ENCODE measurements around the gene CFAP46. TPM values are rescaled to one million over a fixed set of nuclear protein-coding genes. Genes with fewer than 3 reads are reported as not detected.
A peak's percentile ranks its signal among the peaks of the same experiment; 100 is the strongest.

Gene CFAP46
- total and polyA plus RNA-seq, 2 donors from 2014 or later: 3.8 to 8.3 TPM

DNA sequence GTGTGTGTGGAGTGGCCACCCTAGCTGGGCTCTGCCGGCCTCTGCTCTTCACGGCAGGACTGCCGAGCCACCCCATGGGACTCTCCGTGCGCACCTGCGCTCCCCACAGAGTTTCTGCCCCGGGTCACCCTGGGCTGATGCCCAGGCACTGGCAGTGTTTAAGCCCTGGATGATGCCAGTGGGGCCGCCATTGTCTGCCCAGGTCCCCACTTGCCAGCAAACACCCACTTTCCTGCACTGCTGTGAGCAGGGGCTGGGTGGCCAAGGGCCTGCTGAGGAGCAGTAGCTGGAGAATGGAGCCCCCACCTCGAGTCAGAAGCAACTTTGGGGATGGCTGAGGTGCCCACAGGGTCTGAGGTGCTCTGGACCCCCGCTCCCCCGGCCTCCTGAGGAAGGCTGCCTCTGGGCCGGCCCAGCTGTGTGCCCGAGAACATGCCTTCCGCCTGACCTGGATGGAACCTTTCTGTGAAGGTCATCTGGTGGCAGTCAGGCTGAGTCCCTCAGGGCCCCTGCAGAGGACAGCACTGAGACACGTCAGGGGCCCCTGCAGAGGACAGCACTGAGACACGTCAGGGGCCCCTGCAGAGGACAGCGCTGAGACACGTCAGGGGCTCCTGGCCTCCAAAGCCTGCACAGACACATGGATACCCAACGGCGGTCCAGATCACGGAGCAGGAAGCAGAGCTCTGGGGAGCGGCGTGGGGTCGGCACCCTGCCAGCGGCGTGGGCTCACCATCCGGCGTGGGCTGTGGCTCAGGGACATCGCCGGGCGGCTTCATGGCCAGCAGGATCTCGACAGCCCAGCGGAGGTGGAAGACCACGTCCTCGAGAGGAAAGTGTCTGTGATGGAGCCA, 62.0 kb downstream of the CFAP46 start:
- FAIRE-seq (no peak), DNase-seq (peak in 1 of 5 donors; percentile 57)
- TF ChIP-seq, protein P1, sequence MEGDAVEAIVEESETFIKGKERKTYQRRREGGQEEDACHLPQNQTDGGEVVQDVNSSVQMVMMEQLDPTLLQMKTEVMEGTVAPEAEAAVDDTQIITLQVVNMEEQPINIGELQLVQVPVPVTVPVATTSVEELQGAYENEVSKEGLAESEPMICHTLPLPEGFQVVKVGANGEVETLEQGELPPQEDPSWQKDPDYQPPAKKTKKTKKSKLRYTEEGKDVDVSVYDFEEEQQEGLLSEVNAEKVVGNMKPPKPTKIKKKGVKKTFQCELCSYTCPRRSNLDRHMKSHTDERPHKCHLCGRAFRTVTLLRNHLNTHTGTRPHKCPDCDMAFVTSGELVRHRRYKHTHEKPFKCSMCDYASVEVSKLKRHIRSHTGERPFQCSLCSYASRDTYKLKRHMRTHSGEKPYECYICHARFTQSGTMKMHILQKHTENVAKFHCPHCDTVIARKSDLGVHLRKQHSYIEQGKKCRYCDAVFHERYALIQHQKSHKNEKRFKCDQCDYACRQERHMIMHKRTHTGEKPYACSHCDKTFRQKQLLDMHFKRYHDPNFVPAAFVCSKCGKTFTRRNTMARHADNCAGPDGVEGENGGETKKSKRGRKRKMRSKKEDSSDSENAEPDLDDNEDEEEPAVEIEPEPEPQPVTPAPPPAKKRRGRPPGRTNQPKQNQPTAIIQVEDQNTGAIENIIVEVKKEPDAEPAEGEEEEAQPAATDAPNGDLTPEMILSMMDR (IDR thresholded peaks at IDR 0.05; ENCODE audit: borderline replicate concordance, extremely low read depth, insufficient read depth): no peak
- Histone ChIP-seq H3K9ac (ENCODE audit: low read length in 3 of 3) (no peak overlapping the region), H3K27ac (ENCODE audit: low read depth in 2 of 2, low read length in 2 of 2) (no peak overlapping the region), H3K9me3 (ENCODE audit: control insufficient read depth in 2 of 3, insufficient read depth in 1 of 3, low read length in 3 of 3) (peaks cover 0 to 4% (median 0%) of the 10 kb centered on the region in 3 donors), H3K4me3 (ENCODE audit: low read length in 3 of 3) (no peak overlapping the region), H3K36me3 (ENCODE audit: control insufficient read depth in 2 of 3, insufficient read depth in 3 of 3, low read length in 3 of 3) (no peaks in the 10 kb centered on the region), H3K4me1 (ENCODE audit: control insufficient read depth in 2 of 3, insufficient read depth in 2 of 3, low read depth in 1 of 3, low read length in 3 of 3) (peaks cover 0 to 2% (median 0%) of the 10 kb centered on the region in 3 donors), H3K27me3 (ENCODE audit: control insufficient read depth, insufficient read depth, low read length) (no peaks in the 10 kb centered on the region)
- intact Hi-C loops (cut with DNase I): no loop called here

DNA sequence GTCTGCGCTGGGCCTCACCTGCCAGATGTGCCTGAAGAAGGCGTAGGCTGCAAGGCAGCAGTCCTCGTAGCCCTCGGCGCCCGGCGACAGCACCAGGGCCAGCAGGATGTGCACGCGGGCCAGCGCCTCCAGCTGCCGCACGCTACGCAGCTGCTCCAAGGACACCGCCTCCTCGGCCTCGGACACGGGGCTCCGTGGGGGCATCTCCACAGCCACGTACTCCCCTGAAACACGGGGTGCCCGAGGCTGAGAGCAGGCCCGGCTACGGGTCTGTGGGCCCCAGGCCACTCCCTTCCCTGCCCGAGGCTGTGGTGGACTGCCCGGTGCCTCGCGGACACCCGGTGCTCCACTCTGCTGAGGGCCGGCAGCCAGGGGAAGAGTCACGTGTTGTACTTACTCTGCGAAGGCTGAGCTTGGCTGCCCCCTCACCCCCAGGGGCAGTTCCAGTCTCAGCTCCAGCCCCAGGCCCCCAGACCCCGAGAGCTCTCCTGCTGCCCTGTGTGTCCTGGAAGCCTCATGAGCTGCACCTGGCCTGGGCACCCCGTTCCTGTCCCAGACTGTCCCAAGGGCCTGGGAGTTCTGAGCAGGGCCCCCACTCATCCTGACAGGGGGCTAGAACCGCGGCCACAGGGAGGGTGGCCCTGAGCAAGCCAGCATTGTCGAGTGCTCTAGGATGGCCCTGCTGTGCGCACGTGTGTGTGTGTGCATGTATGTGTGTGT, 62.8 kb downstream of the CFAP46 start:
- intact Hi-C loops (cut with DNase I): no loop called here
- Histone ChIP-seq H3K9ac (ENCODE audit: low read length in 3 of 3) (no peak overlapping the region), H3K36me3 (ENCODE audit: control insufficient read depth in 2 of 3, insufficient read depth in 3 of 3, low read length in 3 of 3) (no peaks in the 10 kb centered on the region), H3K4me3 (ENCODE audit: low read length in 3 of 3) (no peak overlapping the region), H3K4me1 (ENCODE audit: control insufficient read depth in 2 of 3, insufficient read depth in 2 of 3, low read depth in 1 of 3, low read length in 3 of 3) (peaks cover 0 to 2% (median 0%) of the 10 kb centered on the region in 3 donors), H3K27ac (ENCODE audit: low read depth in 2 of 2, low read length in 2 of 2) (no peak overlapping the region), H3K27me3 (ENCODE audit: control insufficient read depth, insufficient read depth, low read length) (no peaks in the 10 kb centered on the region), H3K9me3 (ENCODE audit: control insufficient read depth in 2 of 3, insufficient read depth in 1 of 3, low read length in 3 of 3) (peaks cover 0 to 6% (median 0%) of the 10 kb centered on the region in 3 donors)
- TF ChIP-seq, protein P1 (IDR thresholded peaks at IDR 0.05; ENCODE audit: borderline replicate concordance, extremely low read depth, insufficient read depth): no peak
- DNase-seq: peak in 4 of 5 donors; percentile 35 to 76 (median 50)
- FAIRE-seq: no peak

DNA sequence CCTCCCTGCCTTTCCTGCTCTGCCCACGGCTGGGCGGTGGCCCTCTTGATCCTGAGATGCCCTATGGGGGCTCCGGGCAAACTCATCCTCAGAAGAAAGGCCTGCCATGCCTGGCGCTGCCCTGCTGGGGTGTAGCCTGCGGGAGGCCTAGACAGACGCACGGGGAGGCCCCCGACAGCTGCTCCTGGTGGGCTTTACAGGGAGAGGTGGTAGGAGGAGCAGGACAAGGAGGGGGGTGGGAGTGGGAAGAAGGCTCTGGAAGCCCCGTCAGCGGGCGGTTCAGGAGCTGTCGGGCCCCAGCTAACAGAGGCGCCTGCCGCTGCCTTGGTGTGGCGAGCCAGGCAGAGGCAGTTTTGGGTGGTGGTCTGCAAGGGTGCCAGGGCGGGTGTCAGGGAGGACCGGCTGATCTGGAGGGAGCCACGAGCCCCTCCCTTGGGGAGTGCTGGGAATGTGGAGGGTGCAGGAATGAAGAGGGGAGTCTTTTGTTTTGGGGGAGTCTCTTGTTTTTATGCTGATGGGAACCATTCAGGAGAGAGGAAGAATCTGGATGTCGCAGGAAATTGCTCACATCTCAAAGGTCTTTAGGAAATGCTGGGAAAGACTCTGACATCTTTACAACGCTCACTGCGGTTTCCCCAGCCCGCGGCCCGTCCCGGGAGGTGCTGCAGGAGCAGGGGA, 63.5 kb downstream of the CFAP46 start:
- peaks cover 0 to 6% (median 0%) of the 10 kb centered on the region in 3 donors for H3K9me3 ChIP-seq (ENCODE audit: control insufficient read depth in 2 of 3, insufficient read depth in 1 of 3, low read length in 3 of 3)
- no peaks in the 10 kb centered on the region for H3K27me3 ChIP-seq (ENCODE audit: control insufficient read depth, insufficient read depth, low read length)
- no peaks in the 10 kb centered on the region for H3K36me3 ChIP-seq (ENCODE audit: control insufficient read depth in 2 of 3, insufficient read depth in 3 of 3, low read length in 3 of 3)
- peaks cover 0 to 2% (median 0%) of the 10 kb centered on the region in 3 donors for H3K4me1 ChIP-seq (ENCODE audit: control insufficient read depth in 2 of 3, insufficient read depth in 2 of 3, low read depth in 1 of 3, low read length in 3 of 3)
- H3K27ac ChIP-seq (ENCODE audit: low read depth in 2 of 2, low read length in 2 of 2): no peak overlapping the region
- FAIRE-seq (no peak), DNase-seq (peak in 1 of 5 donors; percentile 52)
- H3K4me3 ChIP-seq (ENCODE audit: low read length in 3 of 3): no peak overlapping the region
- intact Hi-C loops (cut with DNase I): no loop called here
- TF ChIP-seq, protein P1 (IDR thresholded peaks at IDR 0.05; ENCODE audit: borderline replicate concordance, extremely low read depth, insufficient read depth): no peak
- H3K9ac ChIP-seq (ENCODE audit: low read length in 3 of 3): no peak overlapping the region
